Right cardiac atrium (tissue), 5 donors: ENCODE data around the gene NFATC2IP. TPM values are rescaled to one million over a fixed set of nuclear protein-coding genes. Genes with fewer than 3 reads are reported as not detected.
"Not testable (repeated sequence)": the region's sequence is repeated elsewhere in the genome, so short reads cannot be mapped to it uniquely, and the experiment has no call there.

Experiments used
- ATAC-seq, 2 donors: fragments of 200-7000 bp; cut with Tn5 transposase; one replicate each; pipeline versions ENCODE4 v1.8.0 to v1.9.1; 2020; ENCODE audit warnings: moderate library complexity in 2 of 2, mild to moderate bottlenecking in 1 of 2
- DNase-seq, 3 donors: peaks; one replicate each; pipeline ENCODE4 v3.0.0-alpha.2; 2020
- H3K27ac ChIP-seq: one replicate; pipeline ENCODE4 v1.5.1; 2013; ENCODE audit warnings: mild to moderate bottlenecking, low read length, control low read depth, moderate library complexity
- H3K27me3 ChIP-seq: one replicate; pipeline ENCODE4 v1.6.1; 2013; ENCODE audit not compliant: control insufficient read depth, insufficient read depth
- H3K4me1 ChIP-seq: one replicate; pipeline ENCODE4 v1.6.1; 2013; ENCODE audit warnings: low read length; ENCODE audit not compliant: control insufficient read depth, insufficient read depth
- H3K4me3 ChIP-seq: one replicate; pipeline ENCODE4 v1.5.1; 2013; ENCODE audit warnings: low read length, control low read depth
- H3K9me3 ChIP-seq: one replicate; pipeline ENCODE4 v1.6.1; 2013; ENCODE audit warnings: low read length; ENCODE audit not compliant: control insufficient read depth
- WGBS: extraction: QIAGEN DNeasy Blood & Tissue Kit; methylation state at CpG from one replicate; pipeline ENCODE4 v1.1.7; 2013; 5-methylcytosine and 5-hydroxymethylcytosine counted together
- intact Hi-C, 4 donors: fragments of 100-400 bp; cut with DNase I; formaldehyde crosslinking; loops; one replicate each; pipeline versions ENCODE4 v1.11.0 to v1.14.0; 2022 to 2023
- polyA plus RNA-seq: library from polyadenylated mRNA; stranded (reverse); fragments of 200-250 nt; gene quantifications from one replicate; pipeline ENCODE4 v1.2.3, GENCODE V29; 2013
- total RNA-seq, 4 donors: library from RNA; stranded (reverse); fragmentation: NEBNext Ultra II Directional; extraction: Animal tissue kit (Norgen Biotek cat#: 25700); gene quantifications; one replicate each; pipeline ENCODE4 v1.2.1, GENCODE V29; 2021
- donor health status: healthy with polysubstance abuse.
- donor health status: DM: no; HTN: yes; CAD: no.
- donor health status: DM: no; HTN: no; CAD: no.
- donor health status: DM: no; HTN: yes; CAD: no; lungs with severe emphysema.
- donor health status: DM: yes; HTN: yes; CAD: no.

The NFATC2IP gene
- total and polyA plus RNA-seq, 5 donors, result 13.4 to 18.0 (median 17.2) TPM

DNA sequence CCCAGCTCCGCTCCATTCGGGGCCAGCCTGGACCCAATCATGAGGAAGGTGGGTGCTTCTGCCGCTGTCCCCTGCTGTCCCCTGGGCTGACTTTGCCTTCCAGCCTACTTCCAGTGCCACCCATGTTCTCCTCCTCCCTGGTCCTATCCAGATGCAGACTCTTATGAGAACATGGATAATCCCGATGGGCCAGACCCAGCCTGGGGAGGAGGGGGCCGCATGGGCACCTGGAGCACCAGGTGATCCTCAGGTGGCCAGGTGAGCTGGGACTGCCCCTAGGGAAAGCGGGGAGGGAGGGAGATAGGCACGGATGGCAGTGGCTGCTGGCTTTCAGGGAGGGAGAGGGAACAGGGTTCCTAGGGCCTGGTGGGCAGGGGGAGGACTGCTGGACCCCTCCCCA is 12.0 kb upstream of the NFATC2IP start:
- WGBS, result 83% methylated on average over 7 of the region's 7 CpGs
- Histone ChIP-seq H3K4me3 (no peak overlapping the region), H3K4me1 (no peaks in the 10 kb centered on the region), H3K9me3 (no peaks in the 10 kb centered on the region), H3K27me3 (no peaks in the 10 kb centered on the region), H3K27ac (no peak overlapping the region)
- no peak for ATAC-seq
- no peak for DNase-seq
- intact Hi-C loops, result no loop called here

DNA sequence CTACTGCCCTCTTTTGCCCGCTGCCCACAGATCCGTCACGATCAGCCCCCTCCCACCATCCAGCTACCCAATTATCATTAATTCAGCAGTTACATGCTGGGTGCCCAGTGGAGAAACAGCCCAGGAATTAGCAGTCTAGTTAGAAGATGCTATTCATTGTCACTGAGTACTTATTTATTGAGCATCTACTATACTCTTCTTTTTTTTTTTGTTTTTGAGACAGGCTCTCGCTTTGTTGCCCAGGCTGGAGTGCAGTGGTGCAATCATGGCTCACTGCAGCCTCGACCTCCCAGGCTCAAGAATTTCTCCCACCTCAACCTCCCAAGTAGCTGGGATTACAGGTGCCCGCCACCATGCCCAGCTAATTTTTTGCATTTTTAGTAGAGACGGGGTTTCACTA is 10.9 kb upstream of the NFATC2IP start:
- not testable (repeated sequence) for H3K4me1 ChIP-seq, H3K27ac ChIP-seq, H3K4me3 ChIP-seq, H3K27me3 ChIP-seq, ATAC-seq, DNase-seq, H3K9me3 ChIP-seq
- intact Hi-C loops, result loop anchor here in 3 of 4 donors (5.0 to 10.0 kb wide), 2 partner anchors 65 to 118 kb away; partner anchors contain the start of genes ATP2A1 (in 2 of the 3) and ATXN2L (in 1 of the 3)
- 90% methylated on average over 7 of the region's 7 CpGs for WGBS

DNA sequence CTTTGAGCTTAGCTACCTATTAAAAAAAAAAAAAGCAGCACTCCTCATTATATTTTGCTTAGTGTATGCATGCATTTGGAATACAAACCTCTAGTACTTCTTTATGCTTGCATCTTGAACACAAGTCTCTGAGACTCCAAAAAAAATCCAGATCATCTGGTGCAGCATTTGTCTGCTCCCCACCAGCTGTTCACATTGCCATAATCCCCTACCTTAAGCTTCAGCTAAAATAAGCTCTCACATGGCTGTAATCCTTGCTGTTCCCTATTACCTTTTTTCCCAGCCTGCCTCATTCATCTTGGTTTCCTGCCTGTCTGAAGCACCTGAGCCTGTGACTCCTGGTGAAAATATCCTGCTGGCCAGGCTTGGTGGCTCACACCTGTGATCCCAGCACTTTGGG is 7.5 kb upstream of the NFATC2IP start:
- Histone ChIP-seq H3K4me3 (no peak overlapping the region), H3K27me3 (no peaks in the 10 kb centered on the region), H3K4me1 (no peaks in the 10 kb centered on the region), H3K9me3 (no peaks in the 10 kb centered on the region), H3K27ac (no peak overlapping the region)
- DNase-seq, result no peak
- intact Hi-C loops, result loop anchor here in 3 of 4 donors (5.0 to 10.0 kb wide), 2 partner anchors 68 to 121 kb away; partner anchors contain the start of genes ATP2A1 (in 2 of the 3) and ATXN2L (in 1 of the 3)
- no peak for ATAC-seq

DNA sequence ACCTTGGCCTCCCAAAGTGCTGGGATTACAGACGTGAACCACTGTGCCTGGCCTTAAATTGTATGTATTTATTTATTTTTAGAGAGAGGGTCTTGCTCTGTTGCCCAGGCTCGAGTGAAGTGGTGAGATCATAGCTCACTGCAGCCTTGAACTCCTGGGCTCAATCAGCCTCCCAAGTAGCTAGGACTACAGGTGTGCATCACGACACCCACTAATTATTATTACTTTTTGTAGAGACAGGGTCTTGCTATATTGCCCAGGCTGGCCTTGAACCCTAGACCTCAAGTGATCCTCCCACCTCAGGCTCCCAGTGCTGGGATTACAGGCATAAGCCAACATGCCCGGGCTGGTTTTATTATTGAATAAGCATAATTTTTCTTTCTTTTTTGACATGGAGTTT is 4.1 kb upstream of the NFATC2IP start:
- intact Hi-C loops, result loop anchor here in 2 of 4 donors (10.0 kb wide), 1 partner anchor 72 kb away; the partner anchor contains the start of gene ATP2A1 (in 2 of the 2)
- H3K9me3 ChIP-seq, result no peaks in the 10 kb centered on the region
- ATAC-seq, result no peak
- H3K4me1 ChIP-seq, result no peaks in the 10 kb centered on the region
- no peak overlapping the region for H3K4me3 ChIP-seq
- H3K27me3 ChIP-seq, result no peaks in the 10 kb centered on the region
- peak in 1 of 3 donors; percentile 2 for DNase-seq
- 76% methylated on average over 4 of the region's 4 CpGs for WGBS
- H3K27ac ChIP-seq, result no peak overlapping the region

DNA sequence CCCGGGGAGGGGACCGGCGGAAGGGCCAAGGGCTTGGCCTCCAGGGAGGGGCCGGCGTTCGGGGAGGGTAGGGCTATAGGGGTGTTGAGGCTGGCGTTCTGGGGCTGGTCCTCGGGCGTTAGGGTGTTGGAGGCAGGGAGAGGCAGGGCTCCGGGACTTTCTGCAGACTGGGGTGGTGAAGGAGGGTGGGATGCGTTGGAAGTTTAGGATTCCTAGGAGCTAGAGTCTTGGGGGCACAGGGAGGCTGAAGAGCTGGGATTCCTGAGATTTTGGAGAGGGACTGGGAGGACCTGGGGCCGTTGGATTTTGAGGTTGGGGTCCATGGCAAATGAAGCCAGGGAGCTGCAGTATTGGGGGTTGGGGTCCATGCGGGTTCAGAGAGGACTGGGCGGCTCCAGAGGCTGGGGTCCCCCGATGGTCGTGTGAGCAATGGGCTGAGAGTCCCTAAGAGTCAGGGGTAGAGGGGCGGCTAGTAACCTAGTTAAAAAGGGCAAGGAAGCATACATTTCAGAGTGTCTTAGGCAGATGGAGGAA is 740 bp downstream of the NFATC2IP start:
- no peaks in the 10 kb centered on the region for H3K27me3 ChIP-seq
- WGBS, result 2% methylated on average over 17 of the region's 17 CpGs
- intact Hi-C loops, result no loop called here
- H3K27ac ChIP-seq, result peak overlapping the region; percentile 40
- no peaks in the 10 kb centered on the region for H3K4me1 ChIP-seq
- peak; percentile 49 to 71 for ATAC-seq
- peak in 2 of 3 donors; percentile 30 to 82 for DNase-seq
- peak overlapping the region; percentile 86 for H3K4me3 ChIP-seq
- H3K9me3 ChIP-seq, result no peaks in the 10 kb centered on the region

DNA sequence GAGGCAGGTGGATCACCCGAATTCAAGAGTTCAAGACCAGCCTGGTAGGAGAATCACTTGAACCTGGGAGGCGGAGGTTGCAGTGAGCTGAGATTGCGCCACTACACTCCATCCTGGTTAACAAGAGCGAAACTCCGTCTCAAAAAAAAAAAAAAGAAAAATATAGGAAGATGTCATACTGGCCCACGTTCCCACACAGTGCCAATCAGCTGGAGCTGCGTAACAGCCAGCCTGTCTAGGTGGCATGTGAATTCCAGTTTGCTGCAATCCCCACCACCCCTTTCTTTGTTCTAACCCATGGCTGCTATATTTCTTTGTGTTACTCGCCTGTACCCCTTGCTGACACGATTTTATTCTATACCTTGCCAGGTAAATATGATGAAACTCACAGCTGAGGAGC is 7.5 kb downstream of the NFATC2IP start:
- H3K9me3 ChIP-seq, result no peaks in the 10 kb centered on the region
- DNase-seq (no peak), ATAC-seq (no peak)
- WGBS, result 96% methylated on average over 9 of the region's 9 CpGs
- H3K27me3 ChIP-seq, result no peaks in the 10 kb centered on the region
- intact Hi-C loops, result no loop called here
- H3K4me1 ChIP-seq, result no peaks in the 10 kb centered on the region
- H3K27ac ChIP-seq, result no peak overlapping the region
- no peak overlapping the region for H3K4me3 ChIP-seq

DNA sequence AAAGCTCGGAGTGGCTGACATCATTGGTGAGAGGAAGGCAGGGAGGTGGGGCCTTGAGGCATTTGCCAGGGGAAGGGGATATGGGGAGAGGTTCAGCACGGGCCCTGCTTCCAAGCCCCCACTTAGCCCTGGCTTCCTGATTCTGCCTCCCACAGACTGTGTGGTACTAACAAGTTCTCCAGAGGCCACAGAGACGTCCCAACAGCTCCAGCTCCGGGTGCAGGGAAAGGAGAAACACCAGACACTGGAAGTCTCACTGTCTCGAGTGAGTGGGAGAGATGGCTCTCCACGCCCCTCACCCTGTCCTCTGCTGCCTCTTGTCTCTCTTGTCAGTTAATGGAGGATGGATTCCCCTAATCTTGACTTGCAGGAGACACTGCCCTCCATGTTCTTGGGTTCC is 8.1 kb downstream of the NFATC2IP start:
- intact Hi-C loops, result no loop called here
- H3K27ac ChIP-seq, result no peak overlapping the region
- DNase-seq, result peak in 1 of 3 donors; percentile 2
- H3K4me3 ChIP-seq, result no peak overlapping the region
- ATAC-seq, result peak in 1 of 2 donors; percentile 25
- WGBS, result 92% methylated on average over 6 of the region's 6 CpGs
- no peaks in the 10 kb centered on the region for H3K27me3 ChIP-seq
- H3K9me3 ChIP-seq, result no peaks in the 10 kb centered on the region
- no peaks in the 10 kb centered on the region for H3K4me1 ChIP-seq

DNA sequence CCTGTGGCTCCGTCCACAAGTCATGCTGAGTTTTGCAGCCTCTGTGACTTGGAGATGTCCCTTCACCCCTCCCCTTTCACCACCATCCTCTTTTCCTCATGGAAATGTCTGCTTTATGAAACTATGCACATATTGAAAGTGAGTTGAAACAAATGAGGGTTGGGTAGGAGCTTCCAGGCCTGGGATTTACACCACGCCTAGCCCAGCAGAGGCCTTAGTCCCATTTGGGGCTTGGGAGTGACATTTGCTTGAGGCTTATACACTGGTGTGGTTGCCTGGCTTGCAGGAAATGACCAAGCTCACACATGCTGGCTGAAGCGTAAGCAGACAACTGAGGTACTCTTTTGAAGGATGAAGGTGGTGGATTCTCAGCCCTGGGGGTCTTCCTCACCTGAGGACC is 13.3 kb downstream of the NFATC2IP start:
- no peak overlapping the region for H3K4me3 ChIP-seq
- ATAC-seq, result no peak
- no peaks in the 10 kb centered on the region for H3K27me3 ChIP-seq
- peak in 1 of 3 donors; percentile 3 for DNase-seq
- H3K9me3 ChIP-seq, result no peaks in the 10 kb centered on the region
- no peak overlapping the region for H3K27ac ChIP-seq
- 96% methylated on average over 3 of the region's 3 CpGs for WGBS
- H3K4me1 ChIP-seq, result no peaks in the 10 kb centered on the region
- intact Hi-C loops, result no loop called here

DNA sequence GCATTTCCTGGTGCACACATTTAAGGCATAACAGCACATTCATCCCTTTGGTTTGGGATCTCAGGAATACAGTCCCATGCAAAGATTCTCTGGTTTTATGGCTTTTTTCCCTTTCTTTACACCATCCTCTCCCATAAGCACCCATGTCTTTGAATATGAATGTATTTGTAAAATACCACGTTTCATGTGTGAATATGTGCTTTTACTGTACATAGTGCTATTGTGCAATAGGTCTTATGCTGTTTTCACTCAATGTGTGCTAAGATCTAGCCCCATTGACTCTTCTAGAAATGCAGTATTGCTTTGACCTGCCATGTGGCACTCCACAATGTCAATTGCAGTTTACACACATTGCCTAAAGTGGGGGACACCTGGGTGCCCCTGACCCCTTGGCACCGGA is 13.8 kb downstream of the NFATC2IP start:
- DNase-seq (peak in 1 of 3 donors; percentile 10), ATAC-seq (no peak)
- no peaks in the 10 kb centered on the region for H3K4me1 ChIP-seq
- intact Hi-C loops, result no loop called here
- no peaks in the 10 kb centered on the region for H3K9me3 ChIP-seq
- H3K4me3 ChIP-seq, result no peak overlapping the region
- 95% methylated on average over 2 of the region's 2 CpGs for WGBS
- no peak overlapping the region for H3K27ac ChIP-seq
- H3K27me3 ChIP-seq, result no peaks in the 10 kb centered on the region

DNA sequence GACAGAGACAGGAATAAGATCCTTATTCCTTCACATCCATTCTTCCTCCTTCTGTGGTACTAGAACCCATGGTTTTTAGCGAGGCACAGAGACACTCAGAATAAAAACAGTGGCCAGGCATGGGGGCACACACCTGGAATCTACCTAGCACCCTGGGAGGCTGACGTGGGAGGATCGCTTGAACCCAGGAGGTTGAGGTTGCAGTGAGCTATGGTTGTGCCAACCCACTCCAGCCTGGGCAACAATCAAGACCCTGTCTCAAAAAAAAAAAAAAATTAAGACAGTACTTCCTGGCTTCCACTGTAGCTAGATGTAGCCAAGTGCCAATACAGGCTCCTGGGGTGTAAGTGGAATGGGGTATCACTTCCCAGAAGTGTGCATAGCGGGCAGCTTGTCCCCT is 16.4 kb downstream of the NFATC2IP start:
- DNase-seq (peak in 1 of 3 donors; percentile 2), ATAC-seq (no peak)
- Histone ChIP-seq H3K9me3 (no peaks in the 10 kb centered on the region), H3K4me3 (no peak overlapping the region), H3K27me3 (no peaks in the 10 kb centered on the region), H3K27ac (no peak overlapping the region), H3K4me1 (no peaks in the 10 kb centered on the region)
- intact Hi-C loops, result no loop called here
- 92% methylated on average over 4 of the region's 4 CpGs for WGBS

DNA sequence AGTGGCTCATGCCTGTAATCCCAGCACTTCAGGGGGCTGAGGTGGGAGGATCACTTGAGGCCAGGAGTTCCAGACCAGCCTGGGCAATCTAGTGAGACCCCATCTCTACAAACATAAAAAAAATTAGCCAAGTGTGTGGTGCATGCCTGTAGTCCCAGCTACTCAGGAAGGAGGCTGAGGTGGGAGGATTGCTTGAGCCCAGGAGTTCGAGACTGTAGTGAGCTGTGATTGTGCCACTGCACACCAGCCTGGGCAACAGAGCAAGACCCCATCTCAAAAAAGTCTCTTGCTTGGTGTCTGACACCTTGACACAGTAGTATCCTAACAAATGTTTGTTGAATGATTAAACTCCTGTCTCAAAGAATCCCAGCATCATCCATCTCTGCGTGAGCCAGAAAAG is 19.0 kb downstream of the NFATC2IP start:
- intact Hi-C loops, H3K27me3 ChIP-seq, H3K4me3 ChIP-seq, DNase-seq, ATAC-seq, H3K27ac ChIP-seq, H3K4me1 ChIP-seq, H3K9me3 ChIP-seq: not testable (repeated sequence)
- WGBS, result 92% methylated on average over 2 of the region's 2 CpGs

DNA sequence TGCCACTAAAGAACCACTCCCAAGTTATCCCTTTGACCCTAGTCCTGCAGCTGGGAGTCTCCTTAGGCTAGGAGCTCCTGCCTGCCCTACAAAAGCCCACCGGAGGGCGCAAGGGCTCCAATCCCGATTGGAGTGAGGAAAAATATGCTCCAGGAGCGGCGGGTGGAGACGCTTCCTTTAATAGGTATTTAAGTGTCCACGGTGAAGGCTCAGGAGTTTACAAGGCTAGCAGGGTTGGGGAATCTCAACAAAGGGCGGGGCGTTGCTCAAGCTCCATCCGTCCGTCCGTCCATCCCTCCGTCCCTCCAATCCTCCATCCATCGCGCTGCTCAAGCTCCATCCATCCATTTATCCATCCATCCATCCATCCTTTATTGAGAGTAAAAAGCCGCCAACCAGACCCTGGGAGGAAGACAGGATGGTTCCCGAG is 23.3 kb downstream of the NFATC2IP start:
- Histone ChIP-seq H3K27ac (peak overlapping the region; percentile 55), H3K27me3 (no peaks in the 10 kb centered on the region), H3K9me3 (no peaks in the 10 kb centered on the region), H3K4me3 (peak overlapping the region; percentile 68), H3K4me1 (peaks cover 3% of the 10 kb centered on the region)
- intact Hi-C loops, result no loop called here
- DNase-seq (peak; percentile 66 to 80 (median 77)), ATAC-seq (peak; percentile 50 to 70)
- WGBS, result under 1% methylated on average over 17 of the region's 17 CpGs
